Right lobe of liver (tissue), 4 donors: ENCODE results near the gene TMEM53.

ENCODE experiments used
- CTCF ChIP-seq, 4 donors: fragments of 200-600 bp in 3 of 4; fragments of 450-650 bp in 1 of 4; IDR thresholded peaks; one replicate each; pipeline versions ENCODE4 v1.5.1 to v1.8.0; 2016 to 2022; ENCODE audit warnings: antibody characterized with exemption in 4 of 4, mild to moderate bottlenecking in 2 of 4
- POLR2A ChIP-seq: fragments of 450-650 bp; IDR thresholded peaks from one replicate; pipeline ENCODE4 v1.6.1; 2017; ENCODE audit warnings: antibody characterized with exemption, mild to moderate bottlenecking
- donor health status: DM: no; HTN: no; CAD: no.
- donor health status: DM: no; HTN: no; CAD: no.
- donor health status: DM: no; HTN: yes; CAD: no.

GRCh38 chr1:44672254-44672955, 1.9 kb downstream of the TMEM53 start:
- no peak for TF ChIP-seq CTCF (IDR thresholded peaks at IDR 0.05)
- TF ChIP-seq POLR2A: peak; percentile 10
